H1 (cell line): Measurements from ENCODE around the gene TRAF3IP3. TPM values are rescaled to one million over a fixed set of nuclear protein-coding genes. Genes with fewer than 3 reads are reported as not detected.

Experiments
- CHD7 ChIP-seq: fragments of 300-600 bp; sonication (generic); IDR thresholded peaks from 2 replicates; pipeline ENCODE4 v1.7.1; 2012; ENCODE audit warnings: low read length, moderate library complexity, mild to moderate bottlenecking, inconsistent platforms; ENCODE audit not compliant: insufficient replicate concordance
- SRF ChIP-seq: IDR thresholded peaks from 2 replicates; pipeline ENCODE4 v1.6.1; 2011; ENCODE audit warnings: mild to moderate bottlenecking, low read depth, low read length, moderate library complexity
- ZNF274 ChIP-seq: IDR thresholded peaks from 2 replicates; pipeline ENCODE4 v1.7.0; 2012; ENCODE audit warnings: low read length, borderline replicate concordance; ENCODE audit errors: extremely low read depth
- polyA plus RNA-seq, 7 experiments: library from polyadenylated mRNA; depleted of rRNA in 3 of 7; stranded (reverse) in 5 of 7; unstranded in 2 of 7; fragments of >200 nt in 5 of 7; fragments of 200-250 nt in 2 of 7; gene quantifications; 1 replicate in 5 of 7; 2 replicates in 1 of 7; 4 replicates in 1 of 7; pipeline versions ENCODE4 v1.2.1 to v1.2.3, GENCODE V29; 2011 to 2013; ENCODE audit warnings: missing spikeins in 2 of 7, mixed read lengths in 2 of 7
- total RNA-seq: library from RNA; stranded (reverse); fragmentation: NEBNext Ultra II Directional; extraction: Animal tissue kit (Norgen Biotek cat#: 25700); gene quantifications from 2 replicates; pipeline ENCODE4 v1.2.1, GENCODE V29; 2021

The TRAF3IP3 gene
- total and polyA plus RNA-seq, 2 of the 8 experiments (the other 6 are each of a cell fraction or from before 2014, with no cell fraction given) = not detected

- TF ChIP-seq CHD7 (no peak), SRF (no peak), ZNF274 (no peak)
Measured at GRCh38 chr1:209727785-209728184, 28.1 kb upstream of the TRAF3IP3 start (continued).
